HG02970 (cell line): ENCODE data around the gene CACNB2.
A peak's percentile ranks its signal among the peaks of the same experiment; 100 is the strongest.

Experiments
- ATAC-seq: cut with Tn5 transposase; IDR thresholded peaks from one replicate; pipeline ENCODE4 v1.9.1; 2021; ENCODE audit warnings: mild to moderate bottlenecking, moderate library complexity, moderate number of reproducible peaks; ENCODE audit not compliant: unreplicated experiment, low FRiP score

Gene CACNB2

GRCh38 chr10:18271491-18271890 is 131.3 kb downstream of the CACNB2 start:
- ATAC-seq = no peak

- ATAC-seq = no peak
Observed at GRCh38 chr10:18273039-18273438, 132.8 kb downstream of the CACNB2 start.

GRCh38 chr10:18278181-18278580 is 138.0 kb downstream of the CACNB2 start:
- ATAC-seq = no peak

GRCh38 chr10:18279173-18279572 is 138.9 kb downstream of the CACNB2 start:
- ATAC-seq = no peak

- ATAC-seq = no peak
Observed at GRCh38 chr10:18282094-18282493, 141.9 kb downstream of the CACNB2 start.

GRCh38 chr10:18290651-18291313 is 150.6 kb downstream of the CACNB2 start:
- ATAC-seq = no peak

- no peak for ATAC-seq
Observed at GRCh38 chr10:18293536-18294510, 153.6 kb downstream of the CACNB2 start.

- no peak for ATAC-seq
Observed at GRCh38 chr10:18294633-18295032, 154.4 kb downstream of the CACNB2 start.

- no peak for ATAC-seq
Observed at GRCh38 chr10:18297659-18298058, 157.4 kb downstream of the CACNB2 start.

- ATAC-seq = no peak
Observed at GRCh38 chr10:18298256-18298655, 158.0 kb downstream of the CACNB2 start.

GRCh38 chr10:18303851-18304801 is 163.9 kb downstream of the CACNB2 start:
- no peak for ATAC-seq

- no peak for ATAC-seq
Observed at GRCh38 chr10:18306031-18306430, 165.8 kb downstream of the CACNB2 start.

GRCh38 chr10:18308600-18308999 is 168.4 kb downstream of the CACNB2 start:
- no peak for ATAC-seq

- no peak for ATAC-seq
Observed at GRCh38 chr10:18310761-18311160, 170.5 kb downstream of the CACNB2 start.

GRCh38 chr10:18312374-18313139 is 172.3 kb downstream of the CACNB2 start:
- ATAC-seq = peak; percentile 65

- ATAC-seq = no peak
Observed at GRCh38 chr10:18313140-18313530, 172.9 kb downstream of the CACNB2 start.

- no peak for ATAC-seq
Observed at GRCh38 chr10:18313626-18314025, 173.4 kb downstream of the CACNB2 start.

GRCh38 chr10:18319628-18320027 is 179.4 kb downstream of the CACNB2 start:
- no peak for ATAC-seq

- ATAC-seq = no peak
Observed at GRCh38 chr10:18321371-18321770, 181.1 kb downstream of the CACNB2 start.

- no peak for ATAC-seq
Observed at GRCh38 chr10:18323916-18324315, 183.7 kb downstream of the CACNB2 start.
